Measurements from ENCODE around the gene ASB2.

ASB2 gene, protein sequence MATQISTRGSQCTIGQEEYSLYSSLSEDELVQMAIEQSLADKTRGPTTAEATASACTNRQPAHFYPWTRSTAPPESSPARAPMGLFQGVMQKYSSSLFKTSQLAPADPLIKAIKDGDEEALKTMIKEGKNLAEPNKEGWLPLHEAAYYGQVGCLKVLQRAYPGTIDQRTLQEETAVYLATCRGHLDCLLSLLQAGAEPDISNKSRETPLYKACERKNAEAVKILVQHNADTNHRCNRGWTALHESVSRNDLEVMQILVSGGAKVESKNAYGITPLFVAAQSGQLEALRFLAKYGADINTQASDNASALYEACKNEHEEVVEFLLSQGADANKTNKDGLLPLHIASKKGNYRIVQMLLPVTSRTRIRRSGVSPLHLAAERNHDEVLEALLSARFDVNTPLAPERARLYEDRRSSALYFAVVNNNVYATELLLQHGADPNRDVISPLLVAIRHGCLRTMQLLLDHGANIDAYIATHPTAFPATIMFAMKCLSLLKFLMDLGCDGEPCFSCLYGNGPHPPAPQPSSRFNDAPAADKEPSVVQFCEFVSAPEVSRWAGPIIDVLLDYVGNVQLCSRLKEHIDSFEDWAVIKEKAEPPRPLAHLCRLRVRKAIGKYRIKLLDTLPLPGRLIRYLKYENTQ

DNA sequence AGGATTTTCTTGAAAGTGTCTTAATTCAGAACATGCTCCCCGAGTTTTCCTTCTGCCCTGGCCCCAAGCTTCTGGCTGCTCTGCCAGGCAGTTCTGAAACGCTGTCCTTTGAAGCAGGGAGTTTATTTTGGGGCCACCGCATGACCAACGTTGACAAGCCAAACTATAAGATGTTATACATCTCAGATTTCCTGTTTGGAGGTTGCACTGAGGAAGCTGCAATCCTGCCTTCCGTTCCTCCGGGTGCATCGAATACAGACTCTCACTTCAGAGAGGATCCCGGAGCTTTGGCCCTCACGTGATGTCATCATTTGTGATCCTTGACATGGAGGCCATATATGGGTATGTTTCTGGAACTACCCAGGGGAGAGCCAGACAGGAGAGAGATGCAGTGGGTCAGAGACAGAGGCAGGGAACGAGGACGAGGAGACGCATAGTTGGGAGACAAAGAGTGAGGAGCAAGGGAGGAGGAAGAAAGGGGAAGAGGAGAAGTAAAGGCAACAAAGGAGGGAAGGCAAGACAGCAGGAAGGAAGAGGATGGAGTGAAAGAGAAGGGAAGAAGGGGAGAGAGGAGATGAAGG lies at the start of gene ASB2:
Gene ASB2 (minus strand): TSS at position 94 of the 581 bp plus-strand sequence. CDS start 12,031 bp downstream, outside the sequence.
- no peak for DNase-seq (ENCODE audit: low read depth in 2 of 2, low spot score in 1 of 2)

- DNase-seq (ENCODE audit: low read depth in 2 of 2, low spot score in 1 of 2) = no peak
These were observed 49.4 kb upstream of the ASB2 start for GRCh38 chr14:94025720-94026119.

DNA sequence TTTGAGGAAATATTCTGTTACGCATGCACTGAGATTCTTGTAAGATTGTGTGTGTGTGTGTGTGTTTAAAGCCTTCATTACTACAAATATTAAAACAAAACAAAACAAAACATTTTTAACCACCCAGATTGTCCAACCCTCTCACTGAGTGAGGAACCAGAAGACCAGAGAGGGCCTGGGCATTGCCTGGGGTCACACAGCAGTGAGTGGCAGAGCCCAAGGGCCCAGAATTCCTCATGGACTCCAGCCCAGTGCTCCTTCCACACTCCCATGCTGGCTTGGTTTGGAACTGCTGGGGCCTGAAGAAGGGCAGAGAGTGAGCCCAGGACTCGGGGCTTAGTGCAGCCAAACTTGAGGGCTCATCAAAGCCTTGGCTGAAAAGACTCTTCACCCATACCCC lies 48.2 kb upstream of the ASB2 start:
- no peak for DNase-seq (ENCODE audit: low read depth in 2 of 2, low spot score in 1 of 2)

DNA sequence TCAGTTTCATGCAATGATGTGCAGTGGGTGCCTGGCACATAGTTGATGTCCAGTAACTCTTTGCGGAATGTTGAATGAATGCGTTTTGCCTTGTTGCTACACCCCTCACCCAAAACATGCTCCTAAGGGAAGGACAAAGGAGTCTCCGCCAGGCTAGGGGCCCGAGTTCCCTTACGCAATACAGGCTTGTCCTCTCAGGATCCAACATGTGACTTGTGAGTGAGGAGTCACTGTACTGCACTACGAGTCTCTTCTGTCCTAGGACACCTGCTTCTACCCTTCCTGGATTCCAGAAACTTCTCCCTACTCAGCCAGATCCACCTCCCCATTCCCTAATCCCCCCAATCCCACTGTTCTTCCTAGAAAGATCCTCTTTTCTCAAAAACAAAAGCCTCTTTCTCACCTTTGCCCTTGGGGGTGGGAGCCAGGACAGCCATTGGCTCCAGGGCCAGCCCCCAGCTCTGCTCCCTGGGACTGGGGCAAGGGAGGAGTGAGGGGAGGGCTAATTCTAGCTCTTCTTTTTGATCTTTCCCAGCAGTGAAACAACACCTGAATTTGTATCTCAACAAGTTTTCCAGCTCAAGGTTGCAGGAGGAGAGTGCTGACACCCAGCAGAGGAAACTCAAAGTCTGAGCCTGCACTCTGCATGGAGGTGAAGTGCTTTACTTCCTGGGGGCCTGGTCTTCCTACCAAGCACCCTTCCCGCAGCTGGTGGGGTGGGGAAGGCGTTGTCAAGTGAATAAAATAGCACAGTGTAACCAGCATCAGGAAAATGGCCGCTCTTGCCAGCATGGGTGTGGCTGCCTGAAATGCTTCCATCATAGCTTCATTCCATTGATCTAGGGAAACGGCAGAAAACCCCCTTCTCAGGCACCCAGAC lies 46.4 kb upstream of the ASB2 start:
- no peak for DNase-seq (ENCODE audit: low read depth in 2 of 2, low spot score in 1 of 2)

- no peak for DNase-seq (ENCODE audit: low read depth in 2 of 2, low spot score in 1 of 2)
These were observed 45.2 kb upstream of the ASB2 start for GRCh38 chr14:94021416-94022157.

DNA sequence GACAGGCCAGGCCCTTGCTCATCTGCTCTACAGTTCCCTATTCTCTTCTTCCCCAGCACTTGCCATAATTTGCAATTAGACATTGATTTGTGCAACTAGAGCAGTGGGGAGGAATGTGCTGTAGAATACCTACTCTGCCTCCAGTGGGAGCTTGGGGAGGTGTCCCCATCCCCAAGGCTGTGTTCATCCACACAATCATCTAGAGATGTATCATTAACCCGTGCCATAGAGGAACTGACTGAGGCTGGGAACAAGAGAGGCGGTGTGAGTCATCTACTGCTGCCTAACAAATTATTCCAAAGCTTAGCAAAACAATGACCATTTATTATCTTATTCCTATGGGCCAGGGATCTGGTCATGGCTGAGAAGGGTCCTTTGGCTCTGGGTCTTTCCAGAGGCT lies 44.6 kb upstream of the ASB2 start:
- no peak for DNase-seq (ENCODE audit: low read depth in 2 of 2, low spot score in 1 of 2)

DNA sequence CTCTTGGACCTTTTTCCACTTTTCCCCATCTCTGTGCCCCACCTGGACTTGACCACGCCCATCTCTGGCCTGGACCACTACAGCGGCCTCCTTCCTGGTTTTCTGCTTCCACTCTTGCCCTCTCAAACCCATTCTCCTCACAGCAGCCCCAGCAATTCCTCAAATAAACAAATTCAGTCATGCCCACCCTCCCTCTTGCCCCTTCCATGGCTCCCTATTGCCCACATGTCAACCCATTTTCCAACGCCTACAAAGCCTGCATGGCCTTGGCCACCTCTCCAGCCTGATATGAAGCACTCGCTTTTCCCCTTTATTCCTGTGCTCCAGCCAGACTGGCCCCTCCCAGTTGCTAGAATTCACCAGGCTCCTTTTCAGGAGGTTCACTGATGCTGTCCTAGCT lies 43.9 kb upstream of the ASB2 start:
- DNase-seq (ENCODE audit: low read depth in 2 of 2, low spot score in 1 of 2) = no peak

- DNase-seq (ENCODE audit: low read depth in 2 of 2, low spot score in 1 of 2) = no peak
These were observed 43.0 kb upstream of the ASB2 start for GRCh38 chr14:94019329-94019728.

DNA sequence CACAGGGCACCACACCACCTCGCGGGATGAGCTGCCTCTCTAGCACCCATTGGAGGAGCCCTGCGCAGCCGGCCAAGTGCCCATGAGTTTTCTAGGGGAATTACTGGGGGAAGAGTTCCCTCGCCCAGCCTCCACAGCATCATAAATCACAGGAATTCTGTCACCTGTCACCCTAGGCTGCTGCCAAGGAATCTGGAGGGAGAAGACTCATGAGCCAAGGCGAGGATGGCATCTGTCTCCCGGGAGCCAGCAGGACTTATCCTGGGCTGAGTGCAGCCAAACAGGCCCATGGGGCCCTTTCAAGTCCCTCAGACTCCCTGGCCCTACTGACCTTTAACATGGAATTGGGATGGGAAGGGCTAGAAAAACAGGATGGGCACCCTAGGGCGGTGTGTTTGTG lies 41.9 kb upstream of the ASB2 start:
- DNase-seq (ENCODE audit: low read depth in 2 of 2, low spot score in 1 of 2) = no peak

GRCh38 chr14:94016446-94016976 lies 40.1 kb upstream of the ASB2 start:
- no peak for DNase-seq (ENCODE audit: low read depth in 2 of 2, low spot score in 1 of 2)

GRCh38 chr14:94015223-94015622 lies 38.9 kb upstream of the ASB2 start:
- DNase-seq (ENCODE audit: low read depth in 2 of 2, low spot score in 1 of 2) = no peak

DNA sequence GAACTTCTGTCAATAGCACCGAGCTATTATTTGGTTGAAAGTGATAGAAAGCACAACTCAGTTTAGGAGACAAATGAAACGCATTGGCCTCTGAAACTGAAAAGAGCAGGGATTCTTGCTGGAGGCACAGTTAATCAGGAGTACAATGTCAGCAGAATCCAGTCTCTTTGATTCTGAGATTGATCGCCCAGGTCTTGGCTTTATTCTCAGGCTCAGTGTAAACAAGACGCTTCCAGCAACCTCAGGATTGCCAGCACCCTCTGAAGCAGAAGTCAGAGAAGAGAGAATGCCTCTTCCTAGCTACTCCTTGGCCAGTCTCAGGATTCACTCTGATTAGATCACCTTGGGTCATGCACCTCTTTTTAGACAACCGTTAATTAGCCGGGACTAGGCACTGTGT lies 38.0 kb upstream of the ASB2 start:
- DNase-seq (ENCODE audit: low read depth in 2 of 2, low spot score in 1 of 2) = no peak

DNA sequence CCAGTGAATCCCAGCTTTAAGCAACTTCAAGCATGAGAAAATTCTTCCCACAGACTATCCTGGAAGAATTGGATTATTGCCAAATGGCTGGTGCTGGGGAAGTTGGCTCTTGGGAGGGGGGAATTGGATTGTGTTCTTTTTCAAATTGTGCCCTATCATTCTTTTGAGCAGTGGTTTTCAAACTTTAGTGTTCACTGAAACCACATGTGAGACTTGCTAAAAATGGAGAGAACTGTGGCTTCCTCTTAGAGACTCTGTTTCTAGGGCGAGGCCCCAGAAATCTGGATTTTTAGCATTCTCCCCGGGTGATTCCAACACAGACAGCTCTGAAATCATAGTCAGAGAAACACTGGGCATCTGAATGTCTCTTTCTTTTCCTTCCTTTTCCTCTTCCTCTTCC lies 35.4 kb upstream of the ASB2 start:
- no peak for DNase-seq (ENCODE audit: low read depth in 2 of 2, low spot score in 1 of 2)

DNA sequence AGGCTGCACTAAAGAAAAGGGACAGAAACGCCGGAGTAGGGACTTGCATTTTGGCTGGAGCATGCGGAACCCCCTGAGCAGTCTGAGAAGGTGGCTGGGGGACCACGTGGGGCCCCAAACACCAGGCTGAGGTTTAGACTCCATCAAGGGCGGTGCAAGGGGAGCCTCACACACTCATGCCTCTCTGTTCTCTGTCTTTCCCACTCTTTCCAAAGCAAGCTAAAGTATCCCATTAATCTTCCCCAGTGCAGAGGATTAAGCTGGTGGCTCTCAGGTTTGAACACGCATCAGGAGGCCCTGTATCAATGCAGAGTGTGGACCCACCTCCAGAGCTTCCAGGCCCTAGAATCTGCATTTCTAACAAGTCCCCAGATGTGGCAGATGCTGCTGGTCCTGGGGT lies 34.3 kb upstream of the ASB2 start:
- DNase-seq (ENCODE audit: low read depth in 2 of 2, low spot score in 1 of 2) = no peak

DNA sequence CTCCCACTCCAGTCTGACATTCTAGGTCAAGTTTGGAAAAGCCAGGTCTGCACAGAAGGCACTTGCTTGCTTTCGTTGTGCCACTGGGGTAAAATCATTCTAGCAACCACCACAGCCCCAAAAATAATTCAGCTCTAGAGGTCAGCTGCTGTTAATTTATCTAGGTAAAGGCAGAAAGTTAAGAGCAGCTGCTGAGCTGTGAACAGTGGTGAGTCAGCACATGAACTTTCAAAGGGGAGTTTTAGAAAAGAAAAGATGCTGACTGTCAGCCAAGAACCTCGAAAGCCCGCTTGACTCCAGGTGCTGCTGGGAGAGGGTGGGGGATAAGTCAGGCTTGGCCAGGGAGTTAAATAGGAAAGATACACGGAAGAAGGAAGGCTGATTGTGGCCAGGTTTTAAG lies 33.4 kb upstream of the ASB2 start:
- DNase-seq (ENCODE audit: low read depth in 2 of 2, low spot score in 1 of 2) = no peak

- no peak for DNase-seq (ENCODE audit: low read depth in 2 of 2, low spot score in 1 of 2)
These were observed 31.9 kb upstream of the ASB2 start for GRCh38 chr14:94008234-94008633.

DNA sequence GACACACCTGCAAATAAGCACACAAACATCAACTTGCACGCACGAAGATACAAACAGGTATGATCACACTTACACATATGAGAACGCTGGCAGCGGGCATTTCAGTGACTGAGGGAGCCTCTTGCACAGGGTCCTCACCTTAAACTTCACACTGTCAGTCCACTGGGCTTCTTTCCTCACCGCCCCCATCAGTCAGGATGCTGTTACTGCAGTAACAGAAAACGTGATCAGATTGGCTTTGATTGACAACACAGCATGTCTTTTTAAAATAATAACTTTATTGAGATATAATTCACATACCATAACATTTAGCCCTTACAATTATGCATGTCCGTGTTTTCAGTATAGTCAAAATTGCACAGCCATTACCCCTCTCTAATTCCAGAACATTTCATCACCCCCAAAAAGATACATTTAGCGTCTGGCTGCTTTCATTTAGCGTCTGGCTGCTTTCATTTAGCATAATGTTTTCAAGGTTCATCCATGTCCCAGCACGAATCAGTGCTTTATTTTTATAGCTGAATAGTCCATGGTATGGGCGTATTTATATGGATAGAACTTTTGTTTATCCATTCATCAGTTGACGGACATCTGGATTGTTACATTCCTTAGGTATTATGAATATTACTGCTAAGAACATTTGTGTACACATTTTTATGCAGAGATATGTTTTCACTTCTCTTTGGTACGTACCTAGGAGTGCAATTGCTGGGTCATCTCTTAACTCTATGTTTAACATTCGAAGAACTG lies 29.1 kb upstream of the ASB2 start:
- DNase-seq (ENCODE audit: low read depth in 2 of 2, low spot score in 1 of 2) = no peak

DNA sequence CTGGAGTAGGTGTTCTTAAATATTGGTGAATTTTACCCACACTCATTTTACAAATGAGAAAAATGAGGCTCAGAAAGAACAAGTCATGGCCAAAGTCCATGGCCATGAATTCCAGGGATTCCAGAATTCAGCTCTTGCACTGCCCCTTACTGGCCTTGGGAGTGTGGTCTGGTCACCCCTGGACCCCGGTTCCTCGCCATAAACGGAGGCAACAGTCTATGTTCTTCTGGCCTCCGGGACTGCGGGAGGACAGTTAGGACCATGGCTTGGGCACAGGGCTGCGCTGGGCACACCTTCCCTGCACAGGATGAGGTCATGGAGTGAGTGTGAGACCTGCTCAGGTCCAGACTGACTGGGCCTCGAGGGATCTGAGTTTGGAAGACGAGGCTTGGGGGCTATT lies 27.6 kb upstream of the ASB2 start:
- DNase-seq (ENCODE audit: low read depth in 2 of 2, low spot score in 1 of 2) = no peak

GRCh38 chr14:94003397-94003796 lies 27.0 kb upstream of the ASB2 start:
- DNase-seq (ENCODE audit: low read depth in 2 of 2, low spot score in 1 of 2) = no peak
